Epithelial cell of prostate (primary cell): ENCODE results near the gene PABPC1L.
"Not testable (repeated sequence)": the region's sequence is repeated elsewhere in the genome, so short reads cannot be mapped to it uniquely, and the experiment has no call there.

Experiments
- DNase-seq: peaks from one replicate; pipeline ENCODE4 v3.0.0-alpha.2; 2011; ENCODE audit warnings: low read depth, low spot score
- H3K27ac ChIP-seq: fragments of 450-650 bp; 2 replicates; pipeline ENCODE4 v1.5.1; 2017; ENCODE audit warnings: mild to moderate bottlenecking

PABPC1L gene

DNA sequence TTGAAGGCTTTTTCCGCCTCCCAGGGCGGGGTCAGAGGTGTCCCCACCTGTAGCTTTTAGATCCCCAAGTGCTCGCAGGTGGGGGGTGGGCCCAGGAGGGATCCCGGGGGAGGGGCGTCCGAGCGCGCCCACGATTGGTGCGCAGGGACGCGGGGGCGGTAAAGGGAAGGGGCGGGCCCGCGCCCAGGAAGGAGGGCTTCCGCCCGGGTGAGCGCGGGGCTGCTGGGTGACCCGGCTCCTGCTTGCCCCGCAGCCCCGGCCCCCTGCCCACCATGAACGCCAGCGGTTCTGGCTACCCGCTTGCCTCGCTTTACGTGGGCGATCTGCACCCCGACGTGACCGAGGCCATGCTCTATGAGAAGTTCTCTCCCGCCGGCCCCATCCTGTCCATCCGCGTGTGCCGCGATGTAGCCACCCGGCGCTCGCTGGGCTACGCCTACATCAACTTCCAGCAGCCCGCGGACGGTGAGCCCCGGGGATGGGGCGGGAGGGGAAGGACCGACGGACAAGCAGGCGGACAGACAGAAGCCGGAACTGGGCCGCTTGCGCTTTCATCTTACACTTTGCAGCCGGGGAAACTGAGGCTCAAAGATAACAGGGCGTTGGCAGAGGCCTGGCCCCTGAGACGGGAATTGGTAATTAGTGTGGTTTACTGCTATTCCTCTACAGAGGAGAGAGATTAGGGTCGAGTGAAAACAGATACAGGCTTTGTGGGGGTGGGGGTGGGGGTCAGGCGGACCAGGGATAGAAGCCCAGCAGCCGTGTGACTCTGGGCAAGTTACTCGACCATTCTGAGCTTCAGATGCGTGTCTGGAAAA lies at the start of gene PABPC1L:
Gene PABPC1L, plus strand, starts transcription at position 189 of the 818 bp plus-strand sequence. Its CDS starts 84 bp downstream, at position 273.
- no peak for DNase-seq
- peak within 1 kb of the TSS; percentile 59 for H3K27ac ChIP-seq

DNA sequence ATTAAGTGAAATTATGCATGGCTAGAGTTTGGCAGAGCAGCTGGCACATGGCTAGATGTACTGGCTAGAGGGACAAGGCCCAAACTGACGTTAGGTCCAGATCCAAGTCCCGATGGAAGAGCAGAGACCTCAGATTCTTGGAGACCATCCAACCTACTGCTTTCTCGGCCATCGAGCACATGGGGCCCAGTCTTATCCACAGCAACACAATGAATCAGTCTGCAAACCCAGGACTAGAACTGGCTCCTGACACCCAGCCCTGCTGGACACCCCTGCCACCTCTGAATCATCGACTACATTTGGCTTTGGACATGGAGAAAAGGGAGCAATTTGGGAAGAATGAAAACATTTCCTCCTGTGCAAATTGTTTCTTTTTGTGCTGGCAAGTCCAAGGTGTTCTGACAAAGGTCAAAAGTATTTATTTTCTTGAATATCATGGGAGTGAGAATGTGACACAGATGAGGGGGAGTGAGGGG lies 48.3 kb upstream of the PABPC1L start:
- DNase-seq: no peak
- no peak overlapping the region for H3K27ac ChIP-seq

DNA sequence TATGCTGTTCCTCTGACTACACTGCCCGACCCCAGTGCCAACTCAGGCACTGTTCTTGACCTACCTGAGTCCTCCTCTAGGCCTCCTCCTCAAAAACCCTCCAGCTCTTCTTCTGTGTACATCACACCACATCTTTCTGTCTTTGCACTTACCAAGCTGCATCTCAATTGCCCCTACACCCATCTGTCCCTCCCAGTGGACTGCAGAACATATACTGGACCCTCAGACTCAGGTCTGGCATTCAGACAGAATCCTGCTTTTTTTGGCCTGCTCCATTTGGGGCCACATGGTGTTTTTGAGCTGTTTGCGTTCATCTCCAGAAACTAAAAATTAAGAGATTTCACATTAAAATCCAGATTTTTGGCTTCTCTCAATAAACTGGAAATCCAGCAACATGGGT lies 47.6 kb upstream of the PABPC1L start:
- no peak for DNase-seq
- no peak overlapping the region for H3K27ac ChIP-seq

DNA sequence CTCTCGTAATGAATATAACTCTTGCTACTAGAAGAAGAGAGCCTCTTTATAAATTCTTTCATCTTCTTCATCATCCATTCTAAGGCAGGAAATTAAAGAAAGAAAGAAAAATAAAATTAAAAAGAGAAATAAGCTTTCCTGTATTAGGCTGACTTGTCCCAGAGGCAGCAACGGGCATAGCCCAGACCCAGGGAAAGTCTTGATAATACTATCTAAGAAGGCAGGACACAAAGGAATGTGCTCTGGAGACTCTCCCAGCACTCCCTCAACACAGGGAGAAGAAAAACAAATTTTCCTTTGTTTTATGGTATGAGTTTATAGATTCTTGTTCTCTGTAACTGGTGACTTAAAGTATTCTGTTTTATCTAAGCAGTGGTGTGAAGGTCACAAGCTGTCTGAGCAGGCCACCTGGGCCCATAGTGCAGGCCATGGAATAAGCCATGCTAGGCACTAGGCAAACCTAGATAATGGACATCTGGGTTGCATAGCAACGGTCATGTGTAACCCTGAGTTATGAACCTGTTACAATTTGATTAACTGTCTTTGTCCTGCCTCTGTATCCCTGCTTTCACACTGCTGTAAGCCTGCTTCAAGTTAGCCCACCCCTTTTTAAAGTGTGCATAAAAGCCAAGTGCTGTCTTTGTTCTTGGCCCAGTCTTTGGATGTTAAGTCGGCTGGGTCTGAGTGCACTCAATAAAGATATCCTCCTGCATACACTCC lies 46.3 kb upstream of the PABPC1L start:
- not testable (repeated sequence) for H3K27ac ChIP-seq, DNase-seq

DNA sequence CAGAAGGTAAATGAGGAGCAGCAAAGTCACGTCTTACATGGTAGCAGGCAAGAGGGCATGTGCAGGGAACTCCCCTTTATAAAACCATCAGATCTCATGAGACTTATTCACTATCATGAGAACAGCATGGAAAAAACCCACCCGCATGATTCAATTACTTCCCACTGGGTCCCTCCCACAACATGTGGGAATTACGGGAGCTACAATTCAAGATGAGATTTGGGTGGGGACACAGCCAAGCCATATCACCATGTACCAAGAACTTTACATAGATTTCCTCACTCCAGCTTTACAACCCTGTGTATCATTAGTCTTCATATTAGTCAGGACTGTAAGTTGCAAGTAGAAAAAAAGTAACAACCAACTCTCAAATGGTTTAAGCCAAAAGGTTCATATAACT lies 45.4 kb upstream of the PABPC1L start:
- not testable (repeated sequence) for H3K27ac ChIP-seq, DNase-seq

DNA sequence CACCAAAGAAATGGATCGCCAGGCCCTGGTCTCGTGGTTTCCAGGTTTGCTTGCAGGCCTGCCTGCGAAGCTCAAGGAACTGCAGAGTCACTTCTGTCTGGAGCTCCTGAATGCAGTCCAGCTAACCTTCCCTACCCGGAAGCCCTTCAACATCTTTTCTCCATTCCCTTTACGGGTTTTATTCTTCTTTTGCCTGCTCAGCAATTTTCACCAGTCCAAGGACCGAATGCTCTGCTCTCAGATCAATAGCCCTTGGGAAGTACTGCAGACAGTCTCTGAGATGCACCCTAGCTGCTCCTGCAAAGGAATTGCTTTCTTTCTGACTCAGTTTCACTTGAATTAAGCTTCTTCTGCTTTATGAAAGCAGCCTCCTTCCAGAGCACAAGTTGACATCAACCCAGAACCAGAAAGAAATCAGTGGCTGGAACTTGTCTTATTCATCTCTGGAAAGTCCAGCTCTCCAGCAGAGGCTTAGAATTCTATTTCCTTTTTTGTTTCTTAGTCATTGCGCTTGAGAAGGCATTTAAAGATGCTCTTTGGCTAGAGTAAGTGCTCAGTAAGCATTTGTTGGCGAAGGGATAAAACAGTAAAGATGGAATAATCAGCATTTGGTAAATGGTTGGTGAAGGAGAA lies 43.0 kb upstream of the PABPC1L start:
- H3K27ac ChIP-seq: no peak overlapping the region
- no peak for DNase-seq

DNA sequence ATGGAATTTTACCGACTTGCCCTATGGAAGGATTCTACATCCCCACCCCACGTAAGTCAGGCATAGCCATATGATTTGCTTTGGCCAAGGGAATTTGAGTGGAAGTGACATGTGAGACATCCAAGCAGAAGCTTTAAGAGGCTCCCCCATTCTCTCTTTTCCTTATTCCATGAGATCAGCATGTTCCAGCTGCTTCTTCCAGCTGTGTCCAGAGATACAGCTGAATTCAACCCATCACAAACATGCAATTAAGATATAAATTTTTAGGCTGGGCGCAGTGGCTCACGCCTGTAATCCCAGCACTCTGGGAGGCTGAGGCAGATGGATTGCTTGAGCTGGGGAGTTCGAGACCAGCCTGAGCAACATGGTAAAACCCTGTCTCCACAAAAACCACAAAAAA lies 40.4 kb upstream of the PABPC1L start:
- DNase-seq: no peak
- H3K27ac ChIP-seq: no peak overlapping the region

DNA sequence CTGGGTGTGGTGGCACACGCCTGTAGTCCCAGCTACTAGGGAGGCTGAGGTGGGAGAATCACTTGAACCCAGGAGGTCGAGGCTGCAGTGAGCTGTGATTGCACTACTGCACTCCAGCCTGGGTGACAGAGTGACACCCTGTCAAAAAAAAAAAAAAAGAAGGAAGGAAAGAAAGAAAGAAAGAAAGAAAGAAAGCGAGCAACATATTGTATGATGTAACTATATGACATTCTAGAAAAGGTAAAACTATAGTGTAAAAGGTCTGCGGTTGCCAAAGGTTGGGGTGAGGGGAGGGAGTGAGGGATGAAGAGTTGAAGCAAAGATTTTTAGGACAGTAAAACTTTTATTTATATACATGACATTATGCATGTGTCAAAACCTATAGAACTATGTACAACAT lies 27.5 kb upstream of the PABPC1L start:
- not testable (repeated sequence) for H3K27ac ChIP-seq, DNase-seq

DNA sequence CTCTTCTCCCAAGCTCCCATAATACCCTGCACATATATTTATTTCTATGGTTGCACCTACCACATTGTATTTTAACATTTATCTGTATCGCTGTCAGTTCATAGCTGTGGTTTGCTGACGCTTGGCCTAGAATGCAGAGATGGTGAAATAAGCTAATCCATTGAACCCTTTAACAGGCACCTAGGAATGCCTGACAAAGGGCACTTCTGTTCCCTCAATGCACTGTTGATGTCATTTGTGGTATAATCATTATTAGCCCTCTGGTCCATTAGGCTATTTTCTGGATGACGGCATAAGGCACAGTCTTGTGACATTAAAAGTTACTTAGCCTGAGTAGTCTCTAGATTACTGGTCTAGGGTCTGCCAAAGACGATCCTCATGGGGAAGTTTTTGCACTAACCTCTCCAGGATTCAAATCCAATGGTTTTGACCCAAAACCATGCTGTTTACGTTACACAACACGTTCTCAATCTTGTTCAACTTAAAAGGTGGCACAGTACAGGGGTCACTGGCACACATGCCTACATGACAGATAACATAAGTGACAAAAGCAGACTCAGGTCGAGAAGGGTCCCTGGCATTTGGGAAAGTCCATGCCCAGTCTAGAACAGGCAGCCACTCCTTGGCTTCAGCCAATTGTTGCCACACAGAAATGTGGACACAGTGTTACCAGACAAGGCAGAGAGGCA lies 26.5 kb upstream of the PABPC1L start:
- no peak overlapping the region for H3K27ac ChIP-seq
- DNase-seq: no peak

DNA sequence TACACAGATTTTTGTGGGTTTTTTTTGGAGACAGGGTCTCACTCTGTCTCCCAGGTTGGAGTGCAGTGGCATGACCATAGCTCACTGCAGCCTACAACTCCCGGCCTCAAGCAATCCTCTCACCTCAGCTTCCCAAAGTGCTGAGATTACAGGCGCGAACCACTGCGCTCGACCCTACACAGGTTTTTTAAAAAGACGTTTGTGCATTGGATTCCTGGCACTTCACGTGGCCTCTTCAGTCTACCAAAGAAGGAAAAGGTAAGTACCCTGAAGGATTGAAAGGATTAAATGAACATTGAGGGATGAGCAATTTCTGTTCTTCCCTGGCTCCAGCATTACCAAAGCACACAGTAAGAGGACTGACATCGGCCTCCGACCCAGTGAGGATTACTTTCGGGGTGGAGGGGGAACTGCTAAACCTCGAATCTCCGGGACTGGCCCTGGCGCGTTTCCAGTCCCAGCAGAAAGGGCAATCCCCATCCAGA lies 24.9 kb upstream of the PABPC1L start:
- peak overlapping the region; percentile 89 for H3K27ac ChIP-seq
- no peak for DNase-seq

DNA sequence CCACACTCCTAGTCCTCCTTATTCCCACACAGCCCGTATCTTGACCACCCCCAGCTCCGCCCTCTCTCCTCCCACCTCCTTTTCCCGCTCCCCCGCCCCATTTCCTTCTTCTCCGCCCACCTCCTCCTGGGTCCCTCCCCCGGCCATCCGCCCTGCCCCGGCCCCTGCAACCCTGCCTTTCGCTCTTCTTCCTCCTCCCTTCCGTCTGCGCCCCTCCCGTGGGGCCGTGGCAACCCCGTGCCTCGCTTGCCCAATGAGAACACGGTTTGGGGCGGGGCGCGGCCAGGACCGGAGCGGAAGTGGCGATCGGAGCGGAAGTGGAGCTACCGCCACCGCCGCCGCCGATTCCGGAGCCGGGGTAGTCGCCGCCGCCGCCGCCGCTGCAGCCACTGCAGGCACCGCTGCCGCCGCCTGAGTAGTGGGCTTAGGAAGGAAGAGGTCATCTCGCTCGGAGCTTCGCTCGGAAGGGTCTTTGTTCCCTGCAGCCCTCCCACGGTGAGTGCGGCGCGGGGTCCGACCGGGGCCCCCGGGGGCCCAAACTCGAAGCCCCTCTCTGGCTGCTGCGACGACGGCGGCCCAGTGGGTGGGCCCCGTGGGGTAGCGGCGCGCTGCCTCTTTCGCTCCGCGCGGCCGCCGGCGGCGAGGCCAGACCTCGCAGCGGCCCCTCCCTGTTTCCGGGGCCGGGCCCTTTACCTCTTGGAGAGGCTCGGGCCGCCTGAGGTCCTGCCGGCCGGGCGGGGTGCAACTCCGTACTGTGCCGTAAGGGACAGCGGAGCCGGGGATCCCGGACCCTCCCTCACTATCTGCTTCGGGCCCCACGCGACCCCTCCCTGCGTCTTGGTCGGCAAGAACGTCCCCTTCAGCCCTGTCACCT lies 24.2 kb upstream of the PABPC1L start, which contains the start of gene YWHAB:
Gene YWHAB, plus strand, starts transcription at position 314 of the 874 bp plus-strand sequence. CDS start 15,829 bp downstream, outside the sequence.
- peak within 1 kb of the TSS; percentile 89 for H3K27ac ChIP-seq
- DNase-seq: peak; percentile 81

DNA sequence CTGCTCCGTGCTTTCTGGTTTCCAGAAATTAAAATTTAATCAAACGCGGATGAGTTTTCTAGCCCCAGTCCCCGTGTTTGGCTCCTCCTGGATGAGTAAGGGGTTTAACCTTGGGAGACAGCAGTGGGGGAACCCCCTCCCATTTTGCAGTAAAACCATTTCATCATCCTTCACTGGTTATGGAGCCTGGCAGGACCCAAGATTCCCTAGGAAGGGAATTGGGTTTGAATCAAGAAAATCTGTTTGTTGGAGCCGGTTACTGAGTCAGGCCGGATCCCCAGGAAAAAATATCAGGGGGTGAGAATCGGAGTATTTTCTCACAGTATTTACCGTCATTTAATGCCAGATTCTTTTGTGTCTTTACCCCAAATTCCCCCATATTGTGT lies 23.6 kb upstream of the PABPC1L start:
- peak overlapping the region; percentile 89 for H3K27ac ChIP-seq
- DNase-seq: no peak

DNA sequence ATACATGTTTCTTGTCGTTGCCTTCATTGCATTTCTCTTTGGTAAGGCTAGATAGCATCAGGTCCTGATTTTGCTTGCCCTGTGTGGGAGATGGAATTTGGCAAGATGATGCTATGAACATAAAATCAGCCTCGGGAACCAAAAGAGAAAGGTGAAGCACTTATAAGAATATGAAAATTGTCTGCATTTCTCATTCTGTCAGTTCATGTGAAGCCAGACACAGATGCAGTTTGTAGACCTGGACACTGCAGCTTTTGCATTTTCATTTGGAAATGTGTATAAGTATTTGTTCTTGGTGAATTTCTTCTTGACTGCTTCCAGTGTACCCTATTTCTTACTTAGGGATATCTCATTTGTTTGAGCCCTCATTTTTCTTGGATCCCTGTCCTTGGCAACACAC lies 23.0 kb upstream of the PABPC1L start:
- DNase-seq: no peak
- peak overlapping the region; percentile 89 for H3K27ac ChIP-seq

DNA sequence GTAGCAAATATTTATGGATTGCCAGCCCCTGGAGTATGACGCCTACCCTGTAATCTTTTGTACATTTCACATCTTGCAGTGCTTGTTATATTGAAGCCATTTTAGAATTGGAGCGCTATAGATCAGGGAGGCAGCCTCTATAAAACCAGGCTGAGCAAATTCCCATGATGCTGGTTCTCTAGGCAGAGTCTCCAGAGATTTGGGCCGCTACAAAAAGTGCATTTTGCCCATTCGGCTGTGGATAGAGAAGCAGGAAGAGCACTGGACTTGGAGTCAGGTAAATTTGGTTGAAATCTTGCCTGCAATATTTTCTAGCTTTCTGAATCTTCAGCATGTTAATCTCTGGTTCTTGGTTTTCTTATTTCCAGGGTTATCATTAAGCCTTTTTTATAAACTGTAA lies 22.4 kb upstream of the PABPC1L start:
- no peak for DNase-seq
- no peak overlapping the region for H3K27ac ChIP-seq

DNA sequence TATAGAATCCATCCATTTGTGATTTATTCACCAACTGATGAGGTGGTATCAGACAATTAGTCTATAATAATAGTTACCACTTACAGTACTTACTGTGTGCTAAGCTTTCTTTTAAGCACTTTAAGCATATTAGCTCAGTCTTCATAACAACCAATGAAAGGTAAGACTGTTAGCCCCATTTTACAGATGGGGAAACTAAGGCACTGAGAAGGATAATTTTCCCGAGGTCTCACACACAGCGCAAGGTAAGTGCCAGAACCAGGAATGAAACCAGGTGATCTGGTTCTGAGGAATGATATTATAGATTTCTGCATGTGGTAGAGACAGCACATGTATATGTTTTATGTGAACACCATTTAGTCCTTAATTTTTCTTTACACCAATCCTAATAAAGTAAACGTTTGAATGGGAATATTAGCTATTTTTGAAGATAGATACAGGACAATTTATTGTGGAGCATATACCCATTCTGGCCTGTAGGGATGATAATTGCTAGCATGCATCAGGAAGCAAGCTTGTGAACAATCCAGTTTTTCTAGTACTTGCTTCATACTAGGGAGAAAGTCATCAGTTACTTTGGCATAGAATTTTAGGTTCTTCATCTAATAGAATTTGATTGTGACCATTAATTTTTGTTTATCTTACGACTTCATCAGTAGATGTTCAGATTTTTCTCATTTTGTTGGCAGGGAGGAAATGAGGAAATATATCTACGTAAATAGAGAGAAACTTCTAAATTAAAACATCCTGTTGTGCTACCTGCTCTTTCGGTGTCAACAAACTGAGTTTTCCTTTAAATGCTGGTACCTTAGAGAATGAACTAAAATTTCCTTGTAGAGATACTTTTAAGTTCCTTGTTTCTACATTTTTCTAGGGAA lies 21.4 kb upstream of the PABPC1L start:
- peak; percentile 44 for DNase-seq
- no peak overlapping the region for H3K27ac ChIP-seq

DNA sequence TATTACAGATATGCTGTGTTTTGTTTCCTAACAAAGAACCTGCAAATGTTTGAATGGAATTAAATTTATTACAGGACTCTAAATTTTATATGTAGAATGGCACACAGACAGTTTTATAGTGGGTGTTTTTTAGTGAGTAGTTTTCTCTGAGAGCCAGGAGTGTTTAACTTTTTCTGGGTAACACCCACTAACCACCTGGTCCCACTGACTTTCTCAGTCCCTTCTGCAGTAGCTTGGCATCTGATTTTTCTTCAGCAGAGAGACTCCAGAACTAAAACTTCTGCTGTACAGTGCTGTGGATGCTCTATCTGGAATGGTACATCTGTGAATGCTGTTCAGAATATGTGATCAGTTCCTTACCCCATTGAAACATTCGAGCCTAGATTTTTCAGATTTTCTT lies 18.0 kb upstream of the PABPC1L start:
- DNase-seq: no peak
- H3K27ac ChIP-seq: no peak overlapping the region

DNA sequence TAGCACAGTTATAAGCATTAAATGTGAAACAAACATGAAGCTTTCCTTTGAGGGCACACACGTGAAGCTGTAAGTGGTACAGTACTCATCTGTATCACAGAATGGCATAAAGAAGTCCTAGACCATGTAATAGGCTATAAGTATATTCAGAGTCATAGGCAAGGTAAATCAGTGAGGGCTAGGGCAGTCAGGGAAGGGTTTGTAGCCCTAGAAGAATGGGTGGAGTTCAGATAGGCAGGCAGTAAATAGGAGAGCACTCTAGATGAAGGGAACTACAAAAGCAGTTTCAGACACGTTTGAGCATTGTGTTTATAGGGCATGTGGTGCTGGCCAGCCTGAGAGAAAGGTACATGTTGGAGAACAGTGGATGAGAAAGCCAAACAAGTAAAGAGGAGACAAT lies 14.9 kb upstream of the PABPC1L start:
- no peak for DNase-seq
- no peak overlapping the region for H3K27ac ChIP-seq

DNA sequence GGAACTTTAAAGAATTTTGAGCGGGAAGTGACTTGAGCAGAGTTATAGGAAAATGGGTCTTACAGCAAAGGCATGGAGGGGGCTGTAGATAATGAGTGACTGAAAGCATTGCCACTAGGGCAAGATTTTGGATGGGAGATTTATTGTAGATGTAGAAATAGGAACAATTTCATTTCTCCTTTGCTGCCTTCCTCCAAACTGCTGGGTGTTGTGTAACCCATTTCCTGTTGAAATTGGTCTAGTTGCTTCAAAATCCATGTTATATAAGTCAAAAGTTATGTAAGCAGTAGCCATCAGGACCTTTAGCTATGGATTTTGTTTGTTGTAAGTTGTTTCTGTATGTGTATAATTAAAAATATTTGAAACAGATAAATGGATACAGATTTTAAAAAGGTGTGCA lies 13.3 kb upstream of the PABPC1L start:
- H3K27ac ChIP-seq: no peak overlapping the region
- DNase-seq: no peak
